ENCODE results near the gene NBDY.
A peak's percentile ranks its signal among the peaks of the same experiment; 100 is the strongest.
"Not testable (repeated sequence)": the region's sequence is repeated elsewhere in the genome, so short reads cannot be mapped to it uniquely, and the experiment has no call there.

Gene NBDY

DNA sequence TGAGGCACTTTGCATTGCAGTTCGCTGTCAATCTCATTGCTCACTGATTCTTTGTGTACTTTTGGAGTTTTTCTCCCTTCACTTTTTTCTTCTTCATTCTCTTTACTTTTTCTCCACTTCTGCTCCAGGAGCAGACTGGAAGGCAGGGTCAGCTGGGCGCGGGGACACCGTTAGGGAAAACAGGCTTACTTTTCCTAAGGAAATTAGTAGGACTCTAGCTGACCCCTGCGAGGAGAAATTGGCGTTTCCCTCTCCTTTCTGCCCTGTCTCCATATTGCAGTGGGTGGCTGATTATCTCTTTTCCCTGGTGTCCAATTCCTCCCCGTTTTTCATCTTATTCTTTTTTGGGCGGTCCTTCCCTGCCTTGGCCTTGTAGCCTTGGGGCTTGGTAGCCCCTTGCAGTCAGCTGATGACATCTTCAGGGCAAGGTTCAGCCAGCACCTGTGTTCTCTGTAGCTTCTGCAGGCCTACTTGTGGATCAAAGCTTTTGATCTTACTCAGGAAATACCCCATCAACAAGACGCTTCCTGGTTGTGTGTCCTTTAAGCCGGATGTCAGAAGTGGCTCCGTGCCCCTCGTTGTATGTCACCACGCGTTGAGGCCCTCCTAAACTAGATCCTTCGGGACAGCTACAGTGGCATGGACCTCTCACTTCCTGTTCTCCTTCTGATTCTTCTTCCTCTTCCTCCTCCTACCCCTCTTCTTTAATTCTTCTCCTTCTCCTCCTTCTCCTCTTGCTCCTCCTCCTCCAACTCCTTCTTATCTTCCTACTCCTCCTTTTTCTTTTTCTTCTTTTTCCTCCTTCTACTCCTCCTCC lies 36.1 kb downstream of the NBDY start:
- FAIRE-seq: no peak

DNA sequence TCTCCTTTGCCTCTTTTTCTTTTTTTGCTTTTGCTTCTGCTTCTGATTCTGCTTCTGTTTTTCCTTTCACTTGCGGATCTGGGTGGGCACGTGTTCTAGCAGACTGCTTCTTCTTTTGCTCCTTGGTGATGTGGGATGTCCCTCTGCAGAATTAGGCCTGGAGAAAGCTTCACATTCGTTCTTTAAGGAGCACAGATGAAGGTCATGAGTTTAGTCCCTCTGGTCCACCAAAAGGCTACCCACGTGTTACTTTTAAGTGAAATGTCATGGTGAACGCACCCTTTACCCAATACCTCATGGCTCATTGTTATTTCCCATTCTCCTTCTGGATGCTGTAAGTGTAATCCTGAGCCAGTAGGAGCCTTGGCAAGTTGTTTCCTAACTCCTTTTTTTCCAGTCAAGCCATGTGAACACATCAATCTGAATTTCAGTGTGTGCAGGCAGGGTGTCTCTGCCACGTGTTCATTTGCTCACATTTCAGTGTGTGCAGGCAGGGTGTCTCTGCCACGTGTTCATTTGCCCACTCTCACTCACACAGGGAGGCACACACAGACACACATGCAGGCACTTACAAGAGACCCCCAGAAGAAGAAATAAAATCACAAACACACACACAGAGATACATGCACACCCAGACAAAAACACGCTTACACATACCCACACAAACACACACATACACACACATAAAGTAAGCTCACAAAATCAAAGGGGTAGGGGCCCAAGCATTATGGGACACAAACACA lies 36.9 kb downstream of the NBDY start:
- FAIRE-seq: no peak

DNA sequence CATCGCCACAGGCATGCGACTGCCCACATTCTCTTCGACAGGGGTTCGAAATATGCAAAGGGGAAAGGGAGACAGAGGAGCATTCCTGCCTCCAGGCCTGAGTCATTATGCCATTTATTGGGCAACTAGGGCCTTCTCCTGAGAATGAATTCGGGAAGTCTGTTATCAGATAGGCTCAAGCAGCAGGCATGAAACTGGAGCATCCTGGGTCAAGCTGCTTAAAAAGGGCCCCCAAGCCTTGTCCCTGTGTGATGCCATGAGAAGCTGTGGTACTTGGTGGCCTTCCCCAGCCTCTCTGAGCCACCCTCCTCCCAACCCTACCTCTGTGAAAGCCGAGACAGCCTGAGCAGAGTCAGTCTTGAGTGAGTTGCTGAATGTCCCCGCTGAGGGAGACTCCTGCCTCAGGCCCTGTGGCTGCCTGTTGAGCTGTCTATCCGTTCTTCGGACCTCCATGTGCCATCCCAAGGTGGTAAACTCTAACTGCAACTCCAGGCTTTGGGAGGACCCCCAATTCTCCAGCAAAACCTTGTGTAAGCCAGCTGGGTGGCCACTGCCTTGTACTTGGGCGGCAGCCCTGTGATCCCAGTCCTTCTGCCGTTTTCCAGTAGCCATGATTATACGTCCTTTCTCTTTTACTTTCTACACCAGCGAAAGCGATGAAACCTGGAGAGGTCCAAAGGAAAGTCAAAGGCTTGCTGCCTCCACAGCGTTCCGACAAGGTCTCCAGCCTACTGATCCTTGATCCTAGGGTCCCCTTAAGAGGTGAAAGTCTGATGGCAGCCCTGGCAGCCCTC lies 37.7 kb downstream of the NBDY start:
- no peak for FAIRE-seq

GRCh38 chrX:56767348-56768119 lies 38.5 kb downstream of the NBDY start:
- peak; percentile 98 for FAIRE-seq

DNA sequence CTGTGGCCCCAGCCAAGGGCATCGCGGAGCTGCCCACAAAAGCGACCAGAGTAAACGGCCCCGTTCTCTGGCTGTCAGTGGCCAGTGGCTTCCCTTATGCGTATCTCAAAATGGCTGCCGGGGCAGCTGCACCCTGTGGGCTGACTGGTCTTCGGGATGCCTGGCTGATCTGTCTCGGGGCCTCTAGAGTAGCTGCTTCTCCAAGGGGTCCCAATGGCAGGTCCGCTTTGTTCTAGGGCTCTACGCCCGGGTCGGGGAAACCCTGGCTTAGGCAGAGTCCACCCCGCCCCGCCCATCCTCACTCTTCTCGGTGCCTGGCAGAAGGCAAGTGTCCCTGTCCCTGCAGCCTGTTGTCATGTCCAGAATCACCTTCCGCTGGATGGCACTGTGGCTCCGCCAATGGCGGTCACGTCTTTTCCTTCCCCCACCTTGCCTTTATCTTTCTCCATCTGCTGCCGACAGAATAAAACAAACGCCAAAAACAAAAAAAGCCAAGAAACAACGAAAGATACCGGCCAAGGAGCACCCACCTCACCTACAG lies 39.1 kb downstream of the NBDY start:
- FAIRE-seq: peak; percentile 89

GRCh38 chrX:56772675-56773521 lies 43.9 kb downstream of the NBDY start:
- peak; percentile 91 for FAIRE-seq

GRCh38 chrX:56773522-56774060 lies 44.5 kb downstream of the NBDY start:
- peak; percentile 74 for FAIRE-seq

DNA sequence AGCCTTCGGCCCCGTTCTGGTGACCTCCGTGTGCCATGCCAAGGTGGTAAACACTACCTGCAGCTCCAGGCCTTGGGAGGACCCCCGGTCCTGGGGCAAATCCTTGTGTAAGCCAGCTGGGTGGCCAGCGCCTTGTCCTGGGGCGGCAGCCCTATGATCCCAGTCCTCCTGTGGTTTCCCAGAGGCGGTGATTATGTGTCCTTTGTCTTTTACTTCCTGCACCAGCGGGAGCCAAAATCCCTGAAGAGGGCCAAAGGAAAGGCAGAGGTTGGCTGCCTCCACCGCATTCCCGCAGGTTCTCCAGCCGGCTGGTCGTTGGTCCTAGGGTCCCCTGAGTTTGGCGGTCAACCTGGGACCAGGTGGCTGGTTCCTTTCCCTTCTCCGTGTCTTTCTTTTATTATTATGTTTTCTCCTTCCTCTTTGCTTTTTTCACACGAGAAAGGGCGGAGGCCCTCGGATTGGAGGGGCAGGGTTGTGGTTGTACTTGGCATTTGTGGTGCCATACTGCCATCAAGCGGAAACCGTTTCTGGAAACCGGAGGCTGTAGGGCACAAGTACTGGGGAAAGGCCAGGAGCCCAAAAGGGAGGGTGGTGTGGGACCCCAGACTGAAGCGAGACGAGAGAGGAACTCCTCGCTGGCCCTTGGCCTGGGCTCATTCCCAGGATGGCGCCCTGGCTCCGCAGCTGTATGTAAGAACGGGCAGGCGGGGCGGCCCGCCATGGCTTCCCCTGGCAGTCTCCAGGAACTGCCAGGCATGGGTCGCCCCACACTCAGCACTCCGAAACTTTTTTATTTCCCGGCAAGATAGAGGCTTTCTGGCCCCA lies 49.3 kb downstream of the NBDY start:
- FAIRE-seq: peak; percentile 93

GRCh38 chrX:56778924-56779468 lies 50.0 kb downstream of the NBDY start:
- peak; percentile 82 for FAIRE-seq

- not testable (repeated sequence) for FAIRE-seq
Measured at GRCh38 chrX:56780681-56781649, 51.9 kb downstream of the NBDY start.

GRCh38 chrX:56782352-56782751 lies 53.3 kb downstream of the NBDY start:
- no peak for FAIRE-seq

- FAIRE-seq: no peak
Measured at GRCh38 chrX:56782791-56783449, 53.9 kb downstream of the NBDY start.

DNA sequence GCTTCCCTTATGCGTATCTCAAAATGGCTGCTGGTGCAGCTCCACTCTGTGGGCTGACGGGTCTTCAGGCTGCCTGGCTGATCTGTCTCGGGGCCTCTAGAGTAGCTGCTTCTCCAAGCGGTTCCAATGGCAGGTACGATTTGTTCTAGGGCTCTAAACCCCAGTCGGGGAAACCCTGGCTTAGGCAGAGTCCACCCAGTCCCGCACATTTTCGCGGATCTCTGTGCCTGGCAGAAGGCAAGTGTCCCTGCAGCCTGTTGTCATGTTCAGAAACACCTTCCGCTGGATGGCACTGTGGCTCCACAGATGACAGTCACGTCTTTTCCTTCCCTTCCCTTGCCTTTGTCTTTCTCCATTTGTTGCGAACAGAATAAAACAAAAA lies 54.4 kb downstream of the NBDY start:
- FAIRE-seq: no peak

- no peak for FAIRE-seq
Measured at GRCh38 chrX:56783996-56784620, 55.1 kb downstream of the NBDY start.

- no peak for FAIRE-seq
Measured at GRCh38 chrX:56784666-56785065, 55.6 kb downstream of the NBDY start.

DNA sequence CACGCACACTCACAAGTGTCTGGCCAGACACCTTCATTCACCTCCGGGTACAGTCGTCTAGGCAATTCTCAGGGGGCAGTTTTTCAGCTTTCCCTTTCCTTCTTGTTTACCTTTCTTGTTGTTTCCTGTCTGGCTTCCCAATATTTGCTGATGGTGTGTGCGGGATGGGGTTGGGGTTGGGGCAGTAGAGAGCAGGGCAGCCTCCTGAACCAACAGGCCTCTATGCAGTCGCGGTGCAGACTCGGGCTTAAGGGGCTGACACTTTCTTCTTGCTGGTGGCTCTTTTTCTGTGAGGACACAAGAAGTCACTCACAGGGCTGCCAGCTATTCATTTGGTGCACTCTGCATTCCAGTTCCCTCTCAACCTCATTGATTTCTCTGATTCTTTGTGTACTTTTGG lies 56.4 kb downstream of the NBDY start:
- no peak for FAIRE-seq

Data from endometrium (tissue), 2 donors.